Testis (tissue), 2 donors: ENCODE measurements around the gene ASCC1.
"Not testable (repeated sequence)": the region's sequence is repeated elsewhere in the genome, so short reads cannot be mapped to it uniquely, and the experiment has no call there.

Source experiments
- CTCF ChIP-seq, 3 experiments: fragments of 450-650 bp in 2 of 3; fragments of 200-600 bp in 1 of 3; sonication (generic) in 1 of 3; IDR thresholded peaks; one replicate each; pipeline ENCODE4 v1.5.1; 2016 to 2019; ENCODE audit warnings: antibody characterized with exemption in 3 of 3, mild to moderate bottlenecking in 2 of 3, moderate library complexity in 1 of 3
- POLR2A ChIP-seq: fragments of 450-650 bp; IDR thresholded peaks from one replicate; pipeline ENCODE4 v1.6.1; 2017; ENCODE audit warnings: antibody characterized with exemption, mild to moderate bottlenecking, moderate library complexity

- not testable (repeated sequence) for TF ChIP-seq CTCF (IDR thresholded peaks at IDR 0.05); POLR2A
Observed at GRCh38 chr10:72224191-72224590, 8.1 kb upstream of the ASCC1 start.
